Measurements from ENCODE around the gene ADAM10. TPM values are rescaled to one million over a fixed set of nuclear protein-coding genes. Genes with fewer than 3 reads are reported as not detected.

The ADAM10 gene
- total and polyA plus RNA-seq, 2 donors (not counting 1 experiment from before 2014, with no cell fraction given) = 18.8 to 138 TPM

DNA sequence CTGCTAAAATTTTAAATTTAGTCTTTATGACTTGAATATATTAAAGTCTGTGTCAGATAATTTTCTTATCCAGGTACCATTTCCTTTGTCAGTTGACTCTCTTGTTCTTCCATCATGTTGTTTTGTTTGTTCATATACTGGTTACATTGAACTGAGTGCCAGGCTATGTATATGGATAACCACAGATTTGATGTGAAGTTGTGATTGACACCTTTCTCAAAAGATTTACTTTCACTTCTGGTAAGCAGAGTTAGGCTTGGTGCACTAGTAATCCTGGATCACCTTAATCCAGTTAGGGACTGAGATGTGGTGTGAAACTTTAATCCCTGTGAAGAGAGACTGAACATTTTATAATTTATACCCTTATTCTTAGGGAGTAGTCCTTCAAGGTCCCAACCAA lies 99.4 kb downstream of the ADAM10 start:
- H3K27ac Mint-ChIP-seq = no peak overlapping the region
- H3K4me1 Mint-ChIP-seq = no peaks in the 10 kb centered on the region
- Histone ChIP-seq H3K27ac (ENCODE audit: low read length in 2 of 2) (no peak overlapping the region), H3K9me3 (ENCODE audit: control extremely low read depth in 1 of 3, control insufficient read depth in 2 of 3, insufficient read depth in 1 of 3, low read length in 2 of 3) (no peaks in the 10 kb centered on the region), H3K4me2 (replicated peaks; ENCODE audit: low read depth, low read length, poor library complexity, severe bottlenecking) (no peak overlapping the region), H3K27me3 (replicated peaks in 1 of 4; ENCODE audit: control extremely low read depth in 1 of 4, control insufficient read depth in 3 of 4, insufficient read depth in 4 of 4, low read length in 3 of 4) (no peaks in the 10 kb centered on the region), H3K36me3 (replicated peaks in 1 of 2; ENCODE audit: control extremely low read depth in 1 of 2, control insufficient read depth in 1 of 2, extremely low read depth in 1 of 2, insufficient read depth in 2 of 2, low read length in 1 of 2) (peaks cover 3 to 15% of the 10 kb centered on the region in 2 experiments), H4K20me1 (ENCODE audit: control insufficient read depth, insufficient read depth, low read length, poor library complexity, severe bottlenecking) (no peaks in the 10 kb centered on the region), H2AFZ (ENCODE audit: insufficient read depth, low read depth, low read length, poor library complexity, severe bottlenecking) (no peak overlapping the region), H3K4me1 (ENCODE audit: control insufficient read depth in 2 of 2, insufficient read depth in 2 of 2, low read length in 2 of 2) (no peaks in the 10 kb centered on the region), H3K79me2 (ENCODE audit: control insufficient read depth, insufficient read depth, low read length) (no peaks in the 10 kb centered on the region), H3K4me3 (ENCODE audit: control extremely low read depth in 1 of 5, extremely low read depth in 1 of 5, insufficient read depth in 1 of 5, low read depth in 2 of 5, low read length in 4 of 5) (no peak overlapping the region), H3K9ac (ENCODE audit: low read length) (no peak overlapping the region)
- intact Hi-C loops (cut with micrococcal nuclease) = no loop called here
- no peaks in the 10 kb centered on the region for H3K9me3 Mint-ChIP-seq (ENCODE audit: insufficient read depth)
- no peak for TF ChIP-seq EZH2 (IDR thresholded peaks at IDR 0.05; ENCODE audit: borderline replicate concordance, insufficient read depth, low read depth, low read length, poor library complexity, severe bottlenecking)
- TF ChIP-seq, protein P1, sequence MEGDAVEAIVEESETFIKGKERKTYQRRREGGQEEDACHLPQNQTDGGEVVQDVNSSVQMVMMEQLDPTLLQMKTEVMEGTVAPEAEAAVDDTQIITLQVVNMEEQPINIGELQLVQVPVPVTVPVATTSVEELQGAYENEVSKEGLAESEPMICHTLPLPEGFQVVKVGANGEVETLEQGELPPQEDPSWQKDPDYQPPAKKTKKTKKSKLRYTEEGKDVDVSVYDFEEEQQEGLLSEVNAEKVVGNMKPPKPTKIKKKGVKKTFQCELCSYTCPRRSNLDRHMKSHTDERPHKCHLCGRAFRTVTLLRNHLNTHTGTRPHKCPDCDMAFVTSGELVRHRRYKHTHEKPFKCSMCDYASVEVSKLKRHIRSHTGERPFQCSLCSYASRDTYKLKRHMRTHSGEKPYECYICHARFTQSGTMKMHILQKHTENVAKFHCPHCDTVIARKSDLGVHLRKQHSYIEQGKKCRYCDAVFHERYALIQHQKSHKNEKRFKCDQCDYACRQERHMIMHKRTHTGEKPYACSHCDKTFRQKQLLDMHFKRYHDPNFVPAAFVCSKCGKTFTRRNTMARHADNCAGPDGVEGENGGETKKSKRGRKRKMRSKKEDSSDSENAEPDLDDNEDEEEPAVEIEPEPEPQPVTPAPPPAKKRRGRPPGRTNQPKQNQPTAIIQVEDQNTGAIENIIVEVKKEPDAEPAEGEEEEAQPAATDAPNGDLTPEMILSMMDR (IDR thresholded peaks at IDR 0.05) = no peak
- ATAC-seq (ENCODE audit: low read depth) (no peak), DNase-seq (no peak)
- no peaks in the 10 kb centered on the region for H3K27me3 Mint-ChIP-seq
- ChIA-PET CTCF (no interaction called here), POLR2A (no interaction called here)
- H3K4me3 Mint-ChIP-seq = no peak overlapping the region

DNA sequence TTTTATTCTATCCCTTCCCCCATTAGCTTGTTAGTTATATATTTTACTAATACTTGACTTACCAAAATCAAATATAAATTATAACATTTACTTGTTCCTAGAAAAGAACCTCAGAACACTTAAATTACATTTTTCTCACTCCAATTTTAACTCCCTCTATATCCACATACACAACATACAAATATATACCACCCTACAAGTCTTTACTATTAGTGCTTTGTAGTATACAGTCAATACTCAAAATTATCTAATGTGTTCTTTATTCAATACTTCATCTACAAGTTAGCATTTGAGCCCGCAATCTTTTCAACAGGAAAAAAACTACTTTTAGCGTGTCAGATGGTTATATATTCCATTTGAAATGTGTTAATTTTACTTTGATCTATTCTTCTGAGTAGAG lies 100.3 kb downstream of the ADAM10 start:
- no peaks in the 10 kb centered on the region for H3K9me3 Mint-ChIP-seq (ENCODE audit: insufficient read depth)
- WGBS (ENCODE audit: insufficient coverage) = no CpG with 5 or more reads among the region's 2 CpGs
- H3K4me3 ChIP-seq (ENCODE audit: control extremely low read depth in 1 of 5, extremely low read depth in 1 of 5, insufficient read depth in 1 of 5, low read depth in 2 of 5, low read length in 4 of 5) = no peak overlapping the region
- no peak overlapping the region for H2AFZ ChIP-seq (ENCODE audit: insufficient read depth, low read depth, low read length, poor library complexity, severe bottlenecking)
- H3K9ac ChIP-seq (ENCODE audit: low read length) = no peak overlapping the region
- no peaks in the 10 kb centered on the region for H3K4me1 Mint-ChIP-seq
- no peaks in the 10 kb centered on the region for H3K79me2 ChIP-seq (ENCODE audit: control insufficient read depth, insufficient read depth, low read length)
- no peaks in the 10 kb centered on the region for H3K27me3 Mint-ChIP-seq
- peaks cover 3 to 11% of the 10 kb centered on the region in 2 experiments for H3K36me3 ChIP-seq (replicated peaks in 1 of 2; ENCODE audit: control extremely low read depth in 1 of 2, control insufficient read depth in 1 of 2, extremely low read depth in 1 of 2, insufficient read depth in 2 of 2, low read length in 1 of 2)
- DNase-seq (no peak), ATAC-seq (ENCODE audit: low read depth) (no peak)
- ChIA-PET POLR2A (no interaction called here), CTCF (no interaction called here)
- no peaks in the 10 kb centered on the region for H4K20me1 ChIP-seq (ENCODE audit: control insufficient read depth, insufficient read depth, low read length, poor library complexity, severe bottlenecking)
- no peak overlapping the region for H3K27ac ChIP-seq (ENCODE audit: low read length in 2 of 2)
- H3K4me2 ChIP-seq (replicated peaks; ENCODE audit: low read depth, low read length, poor library complexity, severe bottlenecking) = no peak overlapping the region
- H3K27me3 ChIP-seq (replicated peaks in 1 of 4; ENCODE audit: control extremely low read depth in 1 of 4, control insufficient read depth in 3 of 4, insufficient read depth in 4 of 4, low read length in 3 of 4) = no peaks in the 10 kb centered on the region
- H3K9me3 ChIP-seq (ENCODE audit: control extremely low read depth in 1 of 3, control insufficient read depth in 2 of 3, insufficient read depth in 1 of 3, low read length in 2 of 3) = no peaks in the 10 kb centered on the region
- intact Hi-C loops (cut with micrococcal nuclease) = no loop called here
- no peaks in the 10 kb centered on the region for H3K4me1 ChIP-seq (ENCODE audit: control insufficient read depth in 2 of 2, insufficient read depth in 2 of 2, low read length in 2 of 2)
- H3K27ac Mint-ChIP-seq = no peak overlapping the region
- H3K4me3 Mint-ChIP-seq = no peak overlapping the region
- TF ChIP-seq, protein P1 (IDR thresholded peaks at IDR 0.05) = no peak
- TF ChIP-seq EZH2 (IDR thresholded peaks at IDR 0.05; ENCODE audit: borderline replicate concordance, insufficient read depth, low read depth, low read length, poor library complexity, severe bottlenecking) = no peak
